HUDEP-2 (cell line): ENCODE results near the gene PKP3.
"Not testable (repeated sequence)": the region's sequence is repeated elsewhere in the genome, so short reads cannot be mapped to it uniquely, and the experiment has no call there.

Experiments
- DNase-seq, 76 experiments: peaks; one replicate each; lab custom pipeline; 2025; ENCODE audit not compliant: unreplicated experiment in 76 of 76; lab: John Stamatoyannopoulos, UW

The PKP3 gene, protein sequence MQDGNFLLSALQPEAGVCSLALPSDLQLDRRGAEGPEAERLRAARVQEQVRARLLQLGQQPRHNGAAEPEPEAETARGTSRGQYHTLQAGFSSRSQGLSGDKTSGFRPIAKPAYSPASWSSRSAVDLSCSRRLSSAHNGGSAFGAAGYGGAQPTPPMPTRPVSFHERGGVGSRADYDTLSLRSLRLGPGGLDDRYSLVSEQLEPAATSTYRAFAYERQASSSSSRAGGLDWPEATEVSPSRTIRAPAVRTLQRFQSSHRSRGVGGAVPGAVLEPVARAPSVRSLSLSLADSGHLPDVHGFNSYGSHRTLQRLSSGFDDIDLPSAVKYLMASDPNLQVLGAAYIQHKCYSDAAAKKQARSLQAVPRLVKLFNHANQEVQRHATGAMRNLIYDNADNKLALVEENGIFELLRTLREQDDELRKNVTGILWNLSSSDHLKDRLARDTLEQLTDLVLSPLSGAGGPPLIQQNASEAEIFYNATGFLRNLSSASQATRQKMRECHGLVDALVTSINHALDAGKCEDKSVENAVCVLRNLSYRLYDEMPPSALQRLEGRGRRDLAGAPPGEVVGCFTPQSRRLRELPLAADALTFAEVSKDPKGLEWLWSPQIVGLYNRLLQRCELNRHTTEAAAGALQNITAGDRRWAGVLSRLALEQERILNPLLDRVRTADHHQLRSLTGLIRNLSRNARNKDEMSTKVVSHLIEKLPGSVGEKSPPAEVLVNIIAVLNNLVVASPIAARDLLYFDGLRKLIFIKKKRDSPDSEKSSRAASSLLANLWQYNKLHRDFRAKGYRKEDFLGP

GRCh38 chr11:394034-394857, at the start of gene PKP3:
Gene PKP3, plus strand, starts transcription at chr11:394209. Its CDS starts 84 bp downstream, at chr11:394293.
- peak in 39 of 76 experiments; percentile 8 to 70 (median 36) for DNase-seq

DNA sequence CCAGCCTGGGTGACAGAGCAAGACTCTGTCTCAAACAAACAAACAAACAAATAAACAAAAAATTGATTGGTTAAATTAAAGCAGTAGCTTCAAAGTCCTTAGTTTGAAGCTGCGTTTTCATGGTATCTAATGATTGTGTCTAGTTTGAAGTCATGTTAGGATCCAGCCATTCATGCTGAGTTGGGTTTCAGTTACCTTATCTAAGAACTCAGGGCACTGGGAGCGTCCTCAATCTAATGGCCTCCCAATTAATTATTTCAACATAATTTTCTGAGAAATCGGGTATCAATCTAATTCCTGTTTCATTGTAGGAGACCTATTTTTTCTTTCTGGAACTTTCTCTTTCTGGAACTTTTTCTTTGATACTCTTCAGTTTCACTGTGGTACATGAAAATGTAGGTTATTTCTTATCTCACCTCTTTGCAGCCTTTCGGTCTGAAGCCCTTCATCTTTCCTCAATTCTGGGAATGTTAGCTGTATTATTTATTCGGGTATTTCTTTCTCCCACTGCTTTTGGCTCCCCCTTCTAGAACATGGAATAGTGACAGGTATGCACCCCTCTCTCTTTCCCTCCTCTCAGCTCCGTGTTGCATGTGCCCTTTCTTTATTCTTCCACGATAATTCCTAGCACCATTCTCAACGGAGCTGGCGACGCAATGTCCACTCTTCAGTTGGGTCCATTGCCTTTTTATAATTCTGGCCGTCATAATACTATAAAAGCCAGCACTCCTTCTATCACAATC, 49.0 kb upstream of the PKP3 start:
- no peak for DNase-seq

DNA sequence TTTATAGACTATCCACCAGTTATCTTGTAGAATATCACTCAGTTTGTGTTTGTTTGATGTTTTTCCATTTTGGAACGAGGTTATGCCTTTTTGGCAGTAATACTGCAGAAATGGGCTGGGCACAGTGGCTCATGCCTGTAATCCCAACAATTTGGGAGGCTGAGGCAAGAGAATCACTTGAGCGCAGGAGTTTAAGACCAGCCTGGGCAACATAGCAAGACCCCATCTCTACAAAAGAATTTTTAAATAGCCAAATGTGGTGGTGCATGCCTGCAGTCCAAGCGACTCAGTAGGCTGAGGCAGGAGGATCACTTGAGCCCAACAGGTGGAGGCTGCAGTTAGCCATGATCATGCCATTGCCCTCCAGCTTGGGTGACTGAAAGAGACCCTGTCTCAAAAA, 47.5 kb upstream of the PKP3 start:
- no peak for DNase-seq

DNA sequence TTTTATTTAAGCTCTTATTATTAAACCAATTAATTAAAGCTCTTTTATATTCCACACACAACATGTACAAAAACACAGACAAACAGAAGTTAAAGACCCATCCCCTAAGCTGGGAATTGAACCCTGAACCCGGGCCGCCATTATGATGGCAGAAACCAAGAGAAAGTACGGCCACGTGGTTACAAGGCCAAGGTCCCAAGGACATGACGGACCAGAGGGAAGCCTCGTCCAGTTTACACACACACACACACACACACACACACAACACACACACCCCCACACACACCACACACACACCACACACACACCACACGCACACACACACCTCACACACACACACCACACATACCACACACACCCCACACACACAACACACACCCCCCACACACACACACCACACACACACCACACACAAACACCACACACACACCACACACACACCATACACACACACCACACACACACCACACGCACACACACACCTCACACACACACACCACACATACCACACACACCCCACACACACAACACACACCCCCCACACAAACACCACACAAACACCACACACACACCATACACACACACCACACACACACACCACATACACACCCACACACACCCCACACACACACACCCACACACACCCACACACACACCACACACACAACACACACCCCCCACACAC, 44.6 kb upstream of the PKP3 start:
- DNase-seq = not testable (repeated sequence)

DNA sequence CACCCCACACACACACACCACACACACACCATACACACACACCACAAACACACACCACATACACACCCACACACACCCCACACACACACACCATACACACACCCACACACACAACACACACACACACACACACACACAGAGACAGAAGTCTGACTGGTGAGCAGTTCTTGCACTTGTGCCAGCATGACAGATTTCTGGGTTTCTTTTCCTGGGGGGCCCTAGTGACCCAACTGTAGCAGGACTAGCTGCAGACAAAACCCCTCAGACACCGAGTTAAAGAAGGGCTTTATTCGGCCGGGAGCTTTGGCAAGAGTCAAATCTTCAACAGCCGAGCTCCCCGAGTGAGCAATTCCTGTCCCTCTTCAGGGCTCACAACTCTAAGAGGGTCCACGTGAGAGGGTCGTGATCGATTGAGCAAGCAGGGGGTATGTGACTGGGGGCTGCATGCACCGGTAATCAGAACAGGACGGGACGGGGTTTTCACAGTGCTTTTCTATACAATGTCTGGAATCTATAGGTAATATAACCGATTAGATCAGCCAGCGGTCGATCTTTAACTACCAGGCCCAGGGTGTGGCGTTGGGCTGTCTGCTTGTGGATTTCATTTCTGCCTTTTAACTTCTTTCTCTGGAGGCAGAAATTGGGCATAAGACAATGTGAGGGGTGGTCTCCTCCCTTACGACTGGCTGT, 43.8 kb upstream of the PKP3 start:
- peak in 16 of 76 experiments; percentile 39 to 76 (median 52) for DNase-seq

GRCh38 chr11:350723-351255, 43.2 kb upstream of the PKP3 start:
- DNase-seq = peak in 72 of 76 experiments; percentile 32 to 92 (median 68)

DNA sequence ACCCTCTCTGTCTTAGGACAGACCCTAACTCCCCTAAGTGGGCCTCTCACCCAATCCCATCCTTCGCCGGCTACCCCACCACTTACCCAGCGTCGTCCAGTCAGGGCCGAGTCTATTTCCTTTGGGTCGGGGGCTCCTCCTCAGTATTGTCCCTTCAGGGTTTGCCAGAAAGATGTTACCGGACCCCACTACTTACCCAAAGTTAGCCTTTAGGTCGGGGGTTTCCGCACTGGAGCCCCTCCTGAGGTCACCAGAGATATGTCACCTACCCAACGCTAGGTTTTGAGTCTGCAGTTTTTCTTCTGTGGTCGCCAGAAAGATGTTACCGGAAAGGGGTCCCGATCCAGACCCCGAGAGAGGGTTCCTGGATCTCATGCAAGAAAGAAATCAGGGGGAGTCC, 42.6 kb upstream of the PKP3 start:
- DNase-seq = no peak

- DNase-seq = no peak
These were observed 41.5 kb upstream of the PKP3 start for GRCh38 chr11:352456-353031.

DNA sequence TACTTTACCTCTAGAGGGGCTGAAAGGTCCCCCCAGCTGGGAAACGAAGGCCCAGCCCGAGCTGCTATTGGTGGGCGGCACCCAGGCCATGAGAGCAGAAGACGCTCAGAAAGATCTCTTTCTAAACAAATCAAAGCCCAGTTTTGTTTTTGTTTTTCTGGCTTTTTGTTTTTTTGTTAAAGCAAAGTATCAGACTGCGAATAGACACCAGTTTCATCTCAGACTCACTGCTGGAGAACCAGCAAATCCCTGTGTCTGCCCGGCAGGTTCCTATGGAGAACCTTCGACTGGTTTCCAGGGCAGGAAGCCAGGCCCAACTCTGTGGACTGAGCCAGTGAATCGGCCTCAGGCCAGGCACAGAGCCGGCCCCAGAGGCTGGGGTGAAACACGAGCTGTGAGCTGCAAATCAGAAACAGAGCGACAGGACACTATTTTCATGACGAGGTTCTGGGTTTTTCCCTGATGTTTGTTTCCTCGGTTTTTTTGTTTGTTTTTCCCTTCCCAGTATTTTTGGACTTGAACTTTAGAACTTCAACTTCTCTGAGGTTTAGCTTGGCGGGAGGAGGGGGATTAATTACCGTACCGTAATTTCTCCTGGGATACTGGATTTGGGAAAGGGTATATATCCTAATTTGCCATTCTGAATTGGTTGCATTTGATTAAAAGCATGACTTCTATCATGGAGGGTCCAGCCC, 40.7 kb upstream of the PKP3 start:
- peak in 42 of 76 experiments; percentile 1 to 65 (median 30) for DNase-seq

- DNase-seq = peak in 16 of 76 experiments; percentile 9 to 47 (median 20)
These were observed 38.2 kb upstream of the PKP3 start for GRCh38 chr11:355581-356458.

- no peak for DNase-seq
These were observed 37.4 kb upstream of the PKP3 start for GRCh38 chr11:356610-357009.

DNA sequence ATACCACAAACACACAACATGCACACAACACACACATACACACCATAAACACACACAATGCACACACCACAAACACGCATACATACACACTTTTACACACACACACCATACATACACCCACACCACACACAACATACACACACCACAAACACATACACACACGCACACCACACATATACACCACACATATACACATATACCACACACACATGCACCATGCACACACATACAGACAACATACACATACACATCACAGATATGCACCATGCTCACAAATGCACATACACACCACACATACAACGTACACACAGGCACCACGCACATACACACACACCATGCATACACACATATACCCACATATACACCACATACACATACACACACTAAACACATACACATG, 36.4 kb upstream of the PKP3 start:
- DNase-seq = no peak

GRCh38 chr11:358129-358800, 35.7 kb upstream of the PKP3 start:
- DNase-seq = peak in 2 of 76 experiments; percentile 12

GRCh38 chr11:359181-359714, 34.8 kb upstream of the PKP3 start:
- DNase-seq = no peak

- DNase-seq = no peak
These were observed 33.4 kb upstream of the PKP3 start for GRCh38 chr11:360326-361280.
